Peyer's patch (tissue), 4 donors: ENCODE results near the gene CRY2. TPM values are rescaled to one million over a fixed set of nuclear protein-coding genes. Genes with fewer than 3 reads are reported as not detected.

Experiments
- DNase-seq, 3 donors: peaks; one replicate each; pipeline ENCODE4 v3.0.0-alpha.2; 2017 to 2019
- H3K27ac ChIP-seq, 4 donors: fragments of 200-600 bp; sonication (generic); one replicate each; pipeline ENCODE4 v1.5.1; 2016 to 2019
- H3K27me3 ChIP-seq, 2 donors: fragments of 200-600 bp; sonication (generic); one replicate each; pipeline ENCODE4 v1.5.1; 2019
- H3K36me3 ChIP-seq, 3 donors: fragments of 200-600 bp; sonication (generic); one replicate each; pipeline ENCODE4 v1.5.1; 2016 to 2019
- H3K4me1 ChIP-seq, 4 donors: fragments of 200-600 bp; sonication (generic); one replicate each; pipeline ENCODE4 v1.5.1; 2016 to 2019
- H3K4me3 ChIP-seq, 4 donors: fragments of 200-600 bp; sonication (generic); 1 replicate in 3 of 4; 2 replicates in 1 of 4; pipeline ENCODE4 v1.5.1; 2016 to 2019; ENCODE audit warnings: mild to moderate bottlenecking in 1 of 4
- H3K9me3 ChIP-seq, 4 donors: fragments of 200-600 bp; sonication (generic); one replicate each; pipeline ENCODE4 v1.5.1; 2016 to 2019; ENCODE audit warnings: mild to moderate bottlenecking in 1 of 4
- POLR2A ChIP-seq, 2 donors: fragments of 450-650 bp; IDR thresholded peaks; one replicate each; pipeline ENCODE4 v1.5.1; 2017; ENCODE audit warnings: antibody characterized with exemption in 2 of 2, mild to moderate bottlenecking in 2 of 2, moderate library complexity in 2 of 2
- total RNA-seq, 4 donors: library from RNA; depleted of rRNA; stranded (reverse); fragments of >200 nt; gene quantifications; one replicate each; pipeline ENCODE4 v1.1.0, GENCODE V29; 2016
- TF ChIP-seq, protein P1 (sequence below), 6 experiments: fragments of 450-650 bp in 4 of 6; fragments of 200-600 bp in 2 of 6; sonication (generic) in 1 of 6; IDR thresholded peaks; one replicate each; pipeline ENCODE4 v1.5.1; 2017 to 2019; ENCODE audit warnings: antibody characterized with exemption in 6 of 6, mild to moderate bottlenecking in 3 of 6, moderate library complexity in 1 of 6

The CRY2 gene
- total RNA-seq, 4 donors from 2014 or later: 37.7 to 67.6 (median 66.0) TPM

DNA sequence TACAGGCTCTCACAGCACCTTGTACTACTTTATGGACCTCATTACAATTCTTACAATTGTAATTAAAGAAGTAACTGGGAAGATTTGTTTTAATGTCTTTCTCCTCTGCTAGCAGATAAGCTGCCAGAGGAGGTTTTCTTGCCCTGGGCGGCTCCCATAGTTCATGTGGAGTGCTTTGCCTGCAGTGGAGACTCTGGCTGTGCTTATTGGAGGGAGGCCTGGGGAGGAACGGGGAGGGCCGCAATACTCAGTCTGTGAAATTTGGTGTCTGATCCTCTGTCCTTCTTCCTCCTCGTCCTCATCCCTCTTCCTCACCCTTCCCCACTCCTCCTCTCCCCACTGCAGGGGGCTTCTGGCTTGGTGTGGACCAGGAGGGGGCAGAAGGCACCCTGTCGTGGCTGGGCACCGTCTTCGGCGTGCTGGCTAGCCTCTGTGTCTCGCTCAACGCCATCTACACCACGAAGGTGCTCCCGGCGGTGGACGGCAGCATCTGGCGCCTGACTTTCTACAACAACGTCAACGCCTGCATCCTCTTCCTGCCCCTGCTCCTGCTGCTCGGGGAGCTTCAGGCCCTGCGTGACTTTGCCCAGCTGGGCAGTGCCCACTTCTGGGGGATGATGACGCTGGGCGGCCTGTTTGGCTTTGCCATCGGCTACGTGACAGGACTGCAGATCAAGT is 36.7 kb upstream of the CRY2 start:
- no peaks in the 10 kb centered on the region for H3K27me3 ChIP-seq
- H3K36me3 ChIP-seq: peaks cover 0 to 33% (median 0%) of the 10 kb centered on the region in 3 donors
- no peak overlapping the region for H3K4me3 ChIP-seq
- peaks cover 4 to 29% (median 18%) of the 10 kb centered on the region in 4 donors for H3K4me1 ChIP-seq
- H3K9me3 ChIP-seq: no peaks in the 10 kb centered on the region
- no peak overlapping the region for H3K27ac ChIP-seq
- no peak for DNase-seq
- TF ChIP-seq, protein P1, sequence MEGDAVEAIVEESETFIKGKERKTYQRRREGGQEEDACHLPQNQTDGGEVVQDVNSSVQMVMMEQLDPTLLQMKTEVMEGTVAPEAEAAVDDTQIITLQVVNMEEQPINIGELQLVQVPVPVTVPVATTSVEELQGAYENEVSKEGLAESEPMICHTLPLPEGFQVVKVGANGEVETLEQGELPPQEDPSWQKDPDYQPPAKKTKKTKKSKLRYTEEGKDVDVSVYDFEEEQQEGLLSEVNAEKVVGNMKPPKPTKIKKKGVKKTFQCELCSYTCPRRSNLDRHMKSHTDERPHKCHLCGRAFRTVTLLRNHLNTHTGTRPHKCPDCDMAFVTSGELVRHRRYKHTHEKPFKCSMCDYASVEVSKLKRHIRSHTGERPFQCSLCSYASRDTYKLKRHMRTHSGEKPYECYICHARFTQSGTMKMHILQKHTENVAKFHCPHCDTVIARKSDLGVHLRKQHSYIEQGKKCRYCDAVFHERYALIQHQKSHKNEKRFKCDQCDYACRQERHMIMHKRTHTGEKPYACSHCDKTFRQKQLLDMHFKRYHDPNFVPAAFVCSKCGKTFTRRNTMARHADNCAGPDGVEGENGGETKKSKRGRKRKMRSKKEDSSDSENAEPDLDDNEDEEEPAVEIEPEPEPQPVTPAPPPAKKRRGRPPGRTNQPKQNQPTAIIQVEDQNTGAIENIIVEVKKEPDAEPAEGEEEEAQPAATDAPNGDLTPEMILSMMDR (IDR thresholded peaks at IDR 0.05): no peak
- no peak for TF ChIP-seq POLR2A (IDR thresholded peaks at IDR 0.05)

DNA sequence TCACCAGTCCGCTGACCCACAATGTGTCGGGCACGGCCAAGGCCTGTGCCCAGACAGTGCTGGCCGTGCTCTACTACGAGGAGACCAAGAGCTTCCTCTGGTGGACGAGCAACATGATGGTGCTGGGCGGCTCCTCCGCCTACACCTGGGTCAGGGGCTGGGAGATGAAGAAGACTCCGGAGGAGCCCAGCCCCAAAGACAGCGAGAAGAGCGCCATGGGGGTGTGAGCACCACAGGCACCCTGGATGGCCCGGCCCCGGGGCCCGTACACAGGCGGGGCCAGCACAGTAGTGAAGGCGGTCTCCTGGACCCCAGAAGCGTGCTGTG is 36.2 kb upstream of the CRY2 start:
- peaks cover 0 to 33% (median 0%) of the 10 kb centered on the region in 3 donors for H3K36me3 ChIP-seq
- TF ChIP-seq, protein P1 (IDR thresholded peaks at IDR 0.05): no peak
- no peak for TF ChIP-seq POLR2A (IDR thresholded peaks at IDR 0.05)

DNA sequence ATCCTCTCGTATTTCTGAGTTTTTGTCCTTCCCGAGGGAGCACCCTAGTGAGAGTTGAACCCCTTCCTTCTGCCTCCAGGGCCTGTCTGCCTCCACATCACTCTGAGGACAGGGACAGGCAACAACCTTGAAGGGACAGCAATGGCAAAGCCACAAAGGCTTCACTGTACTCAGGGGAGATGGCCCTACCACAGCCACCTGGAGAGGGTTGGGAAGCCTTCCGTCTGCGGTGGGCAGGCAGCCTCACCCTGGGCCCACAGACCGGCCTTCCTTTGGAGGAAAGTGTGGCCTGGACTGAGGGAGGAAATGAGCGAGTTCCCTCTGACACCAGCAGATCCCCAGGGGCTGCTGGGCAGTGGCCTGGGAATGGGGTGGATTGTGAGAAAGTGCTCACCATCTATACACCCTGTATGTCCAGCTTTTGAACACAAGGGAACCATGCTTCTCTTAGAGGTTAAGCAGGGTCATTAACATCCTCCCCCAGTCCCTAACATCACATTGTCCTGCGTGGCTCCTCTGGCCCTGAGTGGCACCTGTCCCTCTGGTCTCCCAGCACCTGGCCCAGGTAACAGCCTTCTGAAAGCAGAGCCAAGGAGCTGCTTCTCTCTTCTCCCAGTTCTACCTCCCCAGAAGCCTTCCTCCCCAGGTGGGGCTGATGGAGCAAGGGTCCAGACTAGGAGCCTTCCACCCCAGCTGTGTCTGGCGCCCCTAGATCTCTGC is 35.5 kb upstream of the CRY2 start:
- no peaks in the 10 kb centered on the region for H3K9me3 ChIP-seq
- no peaks in the 10 kb centered on the region for H3K27me3 ChIP-seq
- no peak for TF ChIP-seq POLR2A (IDR thresholded peaks at IDR 0.05)
- TF ChIP-seq, protein P1 (IDR thresholded peaks at IDR 0.05): no peak
- no peak for DNase-seq
- peaks cover 0 to 17% (median 10%) of the 10 kb centered on the region in 4 donors for H3K4me1 ChIP-seq
- peaks cover 0 to 33% (median 0%) of the 10 kb centered on the region in 3 donors for H3K36me3 ChIP-seq
- H3K27ac ChIP-seq: no peak overlapping the region
- no peak overlapping the region for H3K4me3 ChIP-seq

More for the DNA sequence above, 36.2 kb upstream of the CRY2 start:
- no peak for DNase-seq
- no peaks in the 10 kb centered on the region for H3K27me3 ChIP-seq
- no peak overlapping the region for H3K27ac ChIP-seq
- peaks cover 2 to 24% (median 15%) of the 10 kb centered on the region in 4 donors for H3K4me1 ChIP-seq
- H3K4me3 ChIP-seq: no peak overlapping the region
- no peaks in the 10 kb centered on the region for H3K9me3 ChIP-seq

DNA sequence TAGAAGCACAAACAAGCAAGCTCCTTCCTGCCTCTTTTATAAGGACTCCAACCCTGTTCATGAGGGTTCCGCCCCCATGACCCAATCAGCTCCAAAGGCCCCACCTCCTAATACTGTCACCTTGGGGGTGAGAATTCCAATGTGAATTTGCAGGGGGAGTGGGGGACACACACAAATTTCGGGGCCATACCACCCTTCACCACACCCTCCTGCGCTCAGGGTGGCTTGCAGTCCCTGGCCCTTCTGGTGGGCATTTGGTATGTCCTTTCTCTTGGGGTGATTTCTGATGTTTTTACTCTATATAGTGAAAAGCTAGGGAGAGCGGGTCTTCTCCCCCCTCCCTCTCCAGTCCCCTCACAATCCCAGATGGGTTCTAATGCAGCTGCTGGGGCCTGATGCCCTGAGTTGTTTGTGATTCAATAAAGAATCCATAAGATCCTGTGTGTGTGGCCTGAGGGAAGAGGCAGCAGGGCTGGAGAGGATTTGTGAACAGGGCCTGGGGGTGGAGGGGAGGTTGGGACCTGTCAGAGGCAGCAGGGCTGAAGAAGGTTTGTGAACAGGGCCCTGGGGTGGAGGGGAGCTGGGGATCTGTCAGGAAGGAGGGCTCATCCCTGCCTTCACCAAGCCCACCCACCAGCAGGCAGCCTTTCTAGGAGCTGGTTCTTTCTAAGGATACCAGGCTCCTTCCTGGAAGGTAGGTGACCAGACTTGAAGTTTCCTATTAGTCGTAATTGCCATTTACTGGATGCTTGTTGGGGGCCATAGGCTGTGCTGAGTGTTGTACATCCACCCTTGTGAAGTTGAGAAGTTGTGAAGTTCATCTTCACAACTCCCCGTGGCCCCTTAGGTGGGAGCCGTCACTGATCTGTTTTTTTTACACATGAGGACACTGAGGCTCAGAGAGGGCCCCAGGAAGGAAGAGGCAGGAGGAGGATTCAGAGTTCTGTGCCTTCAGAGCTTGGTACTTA is 34.4 kb upstream of the CRY2 start:
- TF ChIP-seq, protein P1 (IDR thresholded peaks at IDR 0.05): no peak
- TF ChIP-seq POLR2A (IDR thresholded peaks at IDR 0.05): no peak
- DNase-seq: no peak
- Histone ChIP-seq H3K27me3 (no peaks in the 10 kb centered on the region), H3K36me3 (peaks cover 0 to 33% (median 0%) of the 10 kb centered on the region in 3 donors), H3K4me1 (peaks cover 0 to 6% (median 3%) of the 10 kb centered on the region in 4 donors), H3K27ac (no peak overlapping the region), H3K9me3 (no peaks in the 10 kb centered on the region), H3K4me3 (no peak overlapping the region)

DNA sequence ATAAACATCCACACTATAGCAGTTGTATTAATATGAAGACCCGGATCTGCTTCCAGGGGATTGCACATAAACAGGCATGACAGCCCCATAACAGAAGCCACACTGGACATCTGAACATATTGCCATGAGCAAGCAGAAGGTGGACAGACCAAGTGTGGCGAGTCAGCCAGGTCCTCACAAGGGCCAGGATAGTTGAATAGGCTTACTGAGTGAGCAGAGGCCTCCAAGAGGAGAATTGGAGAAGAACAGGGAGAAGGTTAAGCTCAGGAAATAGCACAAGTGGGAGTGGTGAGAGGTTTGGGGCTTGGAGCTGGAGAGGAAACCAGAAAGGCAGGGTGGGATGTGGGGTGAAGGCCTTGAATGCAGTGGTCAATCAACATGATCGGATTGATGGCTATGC is 31.5 kb upstream of the CRY2 start:
- TF ChIP-seq POLR2A (IDR thresholded peaks at IDR 0.05): no peak
- TF ChIP-seq, protein P1 (IDR thresholded peaks at IDR 0.05): no peak
- no peak for DNase-seq
- Histone ChIP-seq H3K9me3 (no peaks in the 10 kb centered on the region), H3K4me3 (no peak overlapping the region), H3K4me1 (peaks cover 0 to 6% (median 0%) of the 10 kb centered on the region in 4 donors), H3K36me3 (peaks cover 0 to 16% (median 0%) of the 10 kb centered on the region in 3 donors), H3K27me3 (no peaks in the 10 kb centered on the region), H3K27ac (no peak overlapping the region)
